IPS-18a (cell line): ENCODE results near the gene RPAIN.
"Not testable (repeated sequence)": the region's sequence is repeated elsewhere in the genome, so short reads cannot be mapped to it uniquely, and the experiment has no call there.

Source experiments
- H3K27ac ChIP-seq: one replicate; pipeline ENCODE4 v1.5.1; 2013; ENCODE audit warnings: low read length
- H3K27me3 ChIP-seq: one replicate; pipeline ENCODE4 v1.6.1; 2013; ENCODE audit warnings: mild to moderate bottlenecking, low read length; ENCODE audit not compliant: control insufficient read depth, insufficient read depth
- H3K36me3 ChIP-seq: one replicate; pipeline ENCODE4 v1.6.1; 2013; ENCODE audit warnings: low read depth, low read length; ENCODE audit not compliant: control insufficient read depth
- H3K4me1 ChIP-seq: one replicate; pipeline ENCODE4 v1.6.1; 2013; ENCODE audit warnings: low read depth, low read length; ENCODE audit not compliant: control insufficient read depth
- H3K4me3 ChIP-seq: one replicate; pipeline ENCODE4 v1.5.1; 2013; ENCODE audit warnings: low read length
- H3K9ac ChIP-seq: one replicate; pipeline ENCODE4 v1.6.1; 2013; ENCODE audit warnings: mild to moderate bottlenecking, low read length, moderate library complexity
- H3K9me3 ChIP-seq: one replicate; pipeline ENCODE4 v1.6.1; 2013; ENCODE audit warnings: low read depth, low read length; ENCODE audit not compliant: control insufficient read depth

RPAIN gene

DNA sequence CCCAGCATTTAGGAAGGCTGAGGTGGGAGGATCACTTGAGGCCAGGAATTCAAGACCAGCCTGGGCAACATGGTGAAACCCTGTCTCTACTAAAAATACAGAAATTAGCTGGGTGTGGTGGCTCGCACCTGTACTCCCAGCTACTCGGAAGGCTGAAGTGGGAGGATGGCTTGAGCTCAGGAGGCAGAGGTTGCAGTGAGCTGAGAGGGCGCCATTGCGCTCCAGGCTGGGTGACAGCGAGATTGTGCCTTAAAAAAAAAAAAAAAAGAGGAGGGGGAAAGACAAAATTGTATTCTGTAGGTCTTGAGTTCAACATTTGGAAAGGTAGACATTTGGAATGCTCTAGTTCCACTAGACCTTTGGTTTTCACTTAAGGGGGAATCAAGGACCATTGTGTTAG, 11.3 kb downstream of the RPAIN start:
- not testable (repeated sequence) for H3K27ac ChIP-seq, H3K4me3 ChIP-seq, H3K27me3 ChIP-seq, H3K9ac ChIP-seq, H3K4me1 ChIP-seq, H3K9me3 ChIP-seq
- H3K36me3 ChIP-seq = peaks cover 87% of the 10 kb centered on the region

DNA sequence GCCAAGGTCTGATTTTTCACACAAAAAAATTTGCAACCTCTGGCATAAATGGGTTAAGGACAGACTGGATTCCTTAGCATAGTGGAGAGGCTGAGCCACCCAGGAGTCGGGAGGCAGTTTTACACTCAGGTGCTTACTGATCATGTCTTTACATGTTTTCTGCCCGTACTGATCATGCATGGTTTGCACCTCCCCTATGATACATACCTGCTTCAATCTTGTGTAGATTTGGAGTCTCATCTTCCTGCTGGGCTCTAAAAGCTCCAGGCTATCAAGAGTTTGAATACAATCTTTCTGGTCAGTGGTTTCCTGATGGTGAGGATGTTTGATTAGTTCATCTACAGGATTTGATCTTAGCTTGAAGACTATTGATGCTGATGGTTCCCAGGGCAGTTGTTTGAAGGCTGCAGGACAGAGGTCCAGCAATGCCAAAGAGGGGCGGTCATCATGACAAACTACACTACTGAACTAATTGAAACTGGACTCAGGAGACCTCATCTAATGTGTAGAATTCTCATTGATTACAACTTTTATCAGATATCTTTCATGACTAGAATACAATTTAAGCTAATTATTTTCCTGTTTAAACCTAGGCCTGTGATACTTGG, 12.1 kb downstream of the RPAIN start:
- Histone ChIP-seq H3K4me1 (no peaks in the 10 kb centered on the region), H3K4me3 (no peak overlapping the region), H3K9ac (no peak overlapping the region), H3K27ac (no peak overlapping the region), H3K27me3 (no peaks in the 10 kb centered on the region), H3K36me3 (peaks cover 87% of the 10 kb centered on the region), H3K9me3 (no peaks in the 10 kb centered on the region)

DNA sequence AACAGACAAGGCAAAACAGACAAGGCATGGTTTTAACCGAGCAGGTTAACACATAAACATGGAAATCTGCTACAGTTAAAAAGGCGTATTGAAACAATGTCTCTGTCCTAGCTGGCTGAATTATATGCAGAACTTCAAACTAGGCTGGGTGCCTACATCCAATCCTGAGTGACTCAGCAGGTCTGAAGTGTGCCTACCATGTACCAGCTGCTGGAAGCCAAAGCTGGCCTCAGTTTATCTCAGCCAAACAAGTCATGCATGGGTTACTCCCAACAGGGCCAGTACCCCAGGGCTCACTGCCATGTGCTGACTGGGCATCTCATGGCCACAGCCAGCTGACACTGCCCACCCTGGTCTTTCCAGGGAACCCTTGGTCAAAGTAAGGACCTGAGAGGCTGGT, 15.0 kb downstream of the RPAIN start:
- no peaks in the 10 kb centered on the region for H3K27me3 ChIP-seq
- H3K9me3 ChIP-seq = no peaks in the 10 kb centered on the region
- H3K4me1 ChIP-seq = peaks cover 6% of the 10 kb centered on the region
- peaks cover 69% of the 10 kb centered on the region for H3K36me3 ChIP-seq
- no peak overlapping the region for H3K9ac ChIP-seq
- no peak overlapping the region for H3K27ac ChIP-seq
- H3K4me3 ChIP-seq = no peak overlapping the region

DNA sequence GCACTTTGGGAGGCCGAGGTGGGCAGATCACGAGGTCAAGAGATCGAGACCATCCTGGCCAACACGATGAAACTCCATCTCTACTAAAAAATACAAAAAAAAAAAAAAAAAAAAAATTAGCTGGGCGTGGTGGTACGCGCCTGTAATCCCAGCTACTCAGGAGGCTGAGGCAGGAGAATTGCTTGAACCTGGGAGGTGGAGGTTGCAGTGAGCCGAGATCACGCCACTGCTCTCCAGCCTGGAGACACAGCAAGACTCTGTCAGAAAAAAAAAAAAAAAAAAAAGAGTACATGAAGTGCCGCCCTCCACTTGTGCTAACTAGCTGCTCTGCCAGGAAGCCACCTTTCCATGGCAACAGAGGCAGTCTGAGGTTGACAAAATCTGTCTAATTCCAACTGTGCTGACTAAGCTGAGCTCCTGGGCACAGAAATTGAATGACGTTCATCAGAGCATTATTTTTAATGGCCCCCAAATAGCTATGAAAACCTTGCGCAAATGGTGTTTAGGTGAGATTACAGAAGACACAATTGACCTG, 15.9 kb downstream of the RPAIN start:
- not testable (repeated sequence) for H3K4me1 ChIP-seq, H3K27me3 ChIP-seq, H3K4me3 ChIP-seq, H3K9me3 ChIP-seq, H3K27ac ChIP-seq
- Histone ChIP-seq H3K36me3 (peaks cover 65% of the 10 kb centered on the region), H3K9ac (peak overlapping the region; percentile 1)

GRCh38 chr17:5437721-5438317, 17.8 kb downstream of the RPAIN start:
- Histone ChIP-seq H3K9ac (peak overlapping the region; percentile 93), H3K4me1 (peaks cover 6% of the 10 kb centered on the region), H3K27me3 (no peaks in the 10 kb centered on the region), H3K9me3 (no peaks in the 10 kb centered on the region), H3K36me3 (peaks cover 66% of the 10 kb centered on the region), H3K4me3 (peak overlapping the region; percentile 94), H3K27ac (no peak overlapping the region)

DNA sequence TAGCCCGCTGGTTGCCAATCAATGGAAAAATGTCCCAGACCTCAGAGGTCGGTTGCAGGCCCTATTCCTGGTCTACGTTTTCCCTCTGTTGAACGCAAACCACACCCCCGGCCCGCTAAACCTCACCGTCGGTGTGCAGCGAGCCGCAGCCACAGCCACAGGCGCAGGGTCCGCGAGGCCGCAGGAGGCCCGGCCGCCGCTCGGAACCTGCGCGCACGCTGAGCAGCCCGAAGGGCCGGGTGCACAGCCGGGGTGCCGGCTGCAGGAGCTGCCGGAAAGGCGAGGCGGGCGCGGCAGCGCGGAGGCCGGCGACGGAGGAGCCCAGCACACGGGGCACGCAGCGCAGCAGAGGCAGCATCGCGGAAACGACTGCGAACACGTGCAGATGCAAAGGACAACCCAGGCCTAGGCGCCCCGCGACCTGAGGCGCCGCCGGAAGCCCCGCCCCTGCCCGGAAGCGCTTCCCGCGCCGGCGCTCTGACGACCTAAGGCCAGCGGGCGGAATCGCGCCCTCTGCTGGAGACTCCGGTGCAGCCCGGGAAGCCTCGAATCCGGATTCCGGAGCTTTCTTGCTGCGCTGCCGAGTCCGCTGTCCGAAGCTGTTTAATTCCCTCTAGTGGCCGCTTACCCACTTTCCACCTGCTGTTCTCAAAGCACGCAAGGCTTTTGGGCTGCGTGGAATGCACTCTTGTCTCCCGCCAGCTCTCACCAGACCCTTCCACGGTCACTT, 18.9 kb downstream of the RPAIN start, which contains the start of gene C1QBP:
Gene C1QBP (minus strand): TSS at position 440 of the 730 bp plus-strand sequence. CDS start 82 bp downstream, at position 358.
- peak within 1 kb of the TSS; percentile 12 for H3K27ac ChIP-seq
- no peaks in the 10 kb centered on the region for H3K9me3 ChIP-seq
- H3K27me3 ChIP-seq = no peaks in the 10 kb centered on the region
- peak within 1 kb of the TSS; percentile 94 for H3K4me3 ChIP-seq
- peak within 1 kb of the TSS; percentile 93 for H3K9ac ChIP-seq
- peaks cover 6% of the 10 kb centered on the region for H3K4me1 ChIP-seq
- peaks cover 63% of the 10 kb centered on the region for H3K36me3 ChIP-seq

DNA sequence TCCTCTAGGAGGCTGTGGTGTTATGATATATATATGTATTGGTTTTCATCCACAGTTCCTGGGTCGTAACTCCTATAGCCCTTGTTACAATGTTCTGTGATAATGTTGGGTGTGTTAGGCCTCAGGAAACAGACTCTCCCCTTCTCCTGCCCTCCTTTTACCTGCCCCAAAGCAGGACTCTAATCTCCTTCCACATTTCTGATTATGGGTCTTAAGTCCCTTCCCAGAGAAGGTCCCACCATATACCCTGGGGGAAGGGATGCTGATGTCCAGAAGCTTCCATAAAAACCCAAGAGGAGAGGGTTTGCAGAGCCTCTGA, 19.4 kb downstream of the RPAIN start:
- H3K4me3 ChIP-seq = peak overlapping the region; percentile 94
- H3K36me3 ChIP-seq = peaks cover 64% of the 10 kb centered on the region
- H3K27me3 ChIP-seq = no peaks in the 10 kb centered on the region
- no peak overlapping the region for H3K27ac ChIP-seq
- peaks cover 6% of the 10 kb centered on the region for H3K4me1 ChIP-seq
- no peaks in the 10 kb centered on the region for H3K9me3 ChIP-seq
- H3K9ac ChIP-seq = peak overlapping the region; percentile 93

DNA sequence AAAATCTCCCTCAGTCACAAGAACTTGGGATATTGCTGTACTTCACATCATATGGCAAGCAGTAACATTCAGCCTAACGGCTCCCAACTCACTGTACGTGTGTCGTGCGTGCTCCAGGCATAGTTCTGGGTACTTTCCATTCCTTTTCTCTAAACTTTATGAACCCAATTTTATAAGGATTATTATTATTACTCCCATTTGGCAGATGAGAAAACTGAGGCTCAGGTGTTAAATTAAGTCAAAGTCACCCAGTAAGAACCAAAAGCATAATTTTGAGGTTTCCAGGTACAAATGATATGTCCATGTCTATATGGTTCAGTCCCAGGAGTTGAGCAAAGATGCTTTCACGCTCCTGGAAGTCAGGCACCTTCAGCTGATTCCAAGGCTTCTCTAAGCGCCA, 23.7 kb downstream of the RPAIN start:
- no peak overlapping the region for H3K27ac ChIP-seq
- H3K36me3 ChIP-seq = peaks cover 63% of the 10 kb centered on the region
- H3K4me3 ChIP-seq = no peak overlapping the region
- peaks cover 6% of the 10 kb centered on the region for H3K4me1 ChIP-seq
- H3K9ac ChIP-seq = no peak overlapping the region
- no peaks in the 10 kb centered on the region for H3K27me3 ChIP-seq
- no peaks in the 10 kb centered on the region for H3K9me3 ChIP-seq

DNA sequence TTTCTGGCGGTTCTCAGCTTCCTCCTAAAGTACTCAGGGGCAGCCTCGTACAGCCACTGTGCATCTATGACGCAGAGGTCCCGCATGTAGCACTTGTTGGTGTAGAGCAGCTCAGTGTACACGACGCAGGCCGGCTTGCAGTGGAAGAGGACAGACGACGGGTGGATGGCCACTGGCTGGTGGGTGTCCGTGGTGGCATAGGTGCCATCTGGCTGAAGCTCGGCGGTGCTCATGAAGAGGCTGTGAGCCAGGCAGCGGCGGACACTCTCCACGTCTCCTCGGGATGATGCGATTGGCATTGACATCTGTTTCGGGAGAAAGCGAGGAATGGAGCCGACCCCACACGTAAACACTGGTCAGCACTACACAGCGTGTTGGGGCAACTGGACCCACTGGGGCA, 24.2 kb downstream of the RPAIN start:
- no peaks in the 10 kb centered on the region for H3K9me3 ChIP-seq
- H3K4me3 ChIP-seq = no peak overlapping the region
- no peak overlapping the region for H3K27ac ChIP-seq
- H3K4me1 ChIP-seq = peaks cover 5% of the 10 kb centered on the region
- H3K36me3 ChIP-seq = peaks cover 68% of the 10 kb centered on the region
- H3K27me3 ChIP-seq = no peaks in the 10 kb centered on the region
- H3K9ac ChIP-seq = no peak overlapping the region

GRCh38 chr17:5446786-5447185, 26.8 kb downstream of the RPAIN start:
- Histone ChIP-seq H3K27me3 (no peaks in the 10 kb centered on the region), H3K4me1 (no peaks in the 10 kb centered on the region), H3K9me3 (no peaks in the 10 kb centered on the region), H3K4me3 (no peak overlapping the region), H3K9ac (no peak overlapping the region), H3K36me3 (peaks cover 81% of the 10 kb centered on the region), H3K27ac (no peak overlapping the region)

DNA sequence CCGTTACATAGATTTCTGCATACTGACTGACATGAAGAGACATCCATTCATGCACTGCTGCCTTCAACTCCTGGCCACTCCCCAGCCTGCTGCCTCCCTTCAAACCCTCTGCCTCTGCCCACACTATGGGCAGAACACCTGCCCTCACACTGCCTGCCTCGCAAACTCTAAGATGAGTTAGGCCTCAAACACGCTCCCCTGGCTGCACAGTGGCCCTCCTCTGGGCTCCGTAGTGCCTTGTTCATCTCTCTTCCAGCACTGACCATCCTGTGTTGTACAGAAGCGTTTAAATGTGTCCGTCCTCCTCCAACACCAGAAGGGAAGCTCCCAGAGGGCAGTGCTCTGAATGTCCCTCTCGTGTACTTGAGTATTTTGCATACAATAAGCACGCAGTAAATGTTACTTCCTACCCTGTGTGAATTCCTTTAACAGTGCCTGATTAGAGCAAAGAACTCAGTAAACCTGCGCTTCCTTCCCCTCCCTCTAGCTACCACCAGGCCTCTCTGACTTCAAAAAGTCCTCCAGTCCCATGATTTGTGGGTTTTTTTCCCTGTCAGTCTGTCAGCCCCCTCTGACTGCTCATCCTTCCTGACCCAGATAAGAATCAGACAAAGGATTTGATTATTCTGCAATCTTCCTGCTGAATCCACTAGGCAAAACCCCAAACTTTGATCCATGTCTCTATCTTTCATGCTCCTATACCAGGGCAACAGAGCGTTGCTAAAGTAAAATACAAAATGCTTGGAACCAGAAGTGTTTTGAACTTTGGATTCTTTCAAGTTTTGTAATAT, 44.9 kb downstream of the RPAIN start:
- no peaks in the 10 kb centered on the region for H3K9me3 ChIP-seq
- H3K9ac ChIP-seq = no peak overlapping the region
- H3K4me1 ChIP-seq = peaks cover 10% of the 10 kb centered on the region

More for the DNA sequence above, 44.9 kb downstream of the RPAIN start:
- no peaks in the 10 kb centered on the region for H3K27me3 ChIP-seq
- no peak overlapping the region for H3K27ac ChIP-seq
- peaks cover 24% of the 10 kb centered on the region for H3K36me3 ChIP-seq
- H3K4me3 ChIP-seq = no peak overlapping the region
